Natural killer cell (primary cell): ENCODE measurements around the gene TMOD4. TPM values are rescaled to one million over a fixed set of nuclear protein-coding genes. Genes with fewer than 3 reads are reported as not detected.
A peak's percentile ranks its signal among the peaks of the same experiment; 100 is the strongest.
"Not testable (repeated sequence)": the region's sequence is repeated elsewhere in the genome, so short reads cannot be mapped to it uniquely, and the experiment has no call there.

Source experiments
- ATAC-seq, 3 donors: fragments of 150-1000 bp in 2 of 3; fragments of 200-7000 bp in 1 of 3; cut with Tn5 transposase; 1 replicate in 1 of 3; 2 replicates in 2 of 3; pipeline ENCODE4 v1.10.0; 2021; ENCODE audit warnings: mild to moderate bottlenecking in 2 of 3, moderate library complexity in 2 of 3
- DNase-seq, 2 donors: peaks; one replicate each; pipeline versions ENCODE4 v3.0.0 to v3.0.0-alpha.2; 2013 to 2021; ENCODE audit warnings: mixed read lengths in 1 of 2
- H3K27ac ChIP-seq: one replicate; pipeline ENCODE4 v1.5.1; 2013; ENCODE audit warnings: mild to moderate bottlenecking, low read length
- H3K27me3 ChIP-seq: one replicate; pipeline ENCODE4 v1.6.1; 2013; ENCODE audit warnings: low read length; ENCODE audit not compliant: control insufficient read depth, insufficient read depth
- H3K36me3 ChIP-seq: one replicate; pipeline ENCODE4 v1.6.1; 2013; ENCODE audit warnings: low read length; ENCODE audit not compliant: control insufficient read depth, insufficient read depth
- H3K4me1 ChIP-seq: one replicate; pipeline ENCODE4 v1.6.1; 2013; ENCODE audit warnings: low read length; ENCODE audit not compliant: control insufficient read depth, insufficient read depth
- H3K4me3 ChIP-seq: one replicate; pipeline ENCODE4 v1.5.1; 2013; ENCODE audit warnings: low read length
- H3K9me3 ChIP-seq: one replicate; pipeline ENCODE4 v1.6.1; 2013; ENCODE audit warnings: low read length; ENCODE audit not compliant: control insufficient read depth, insufficient read depth
- H3K27ac Mint-ChIP-seq, 2 donors: one replicate each; pipeline ENCODE4 v1.8.0; 2022; ENCODE audit warnings: mild to moderate bottlenecking in 2 of 2, mixed read lengths in 2 of 2, moderate library complexity in 1 of 2
- H3K27me3 Mint-ChIP-seq, 2 donors: one replicate each; pipeline ENCODE4 v1.8.0; 2022; ENCODE audit warnings: low read depth in 2 of 2, mixed read lengths in 2 of 2
- H3K36me3 Mint-ChIP-seq: one replicate; pipeline ENCODE4 v1.8.0; 2022; ENCODE audit warnings: mixed read lengths
- H3K4me1 Mint-ChIP-seq, 2 donors: one replicate each; pipeline ENCODE4 v1.8.0; 2022; ENCODE audit warnings: mixed read lengths in 2 of 2
- H3K4me3 Mint-ChIP-seq: one replicate; pipeline ENCODE4 v1.8.0; 2022; ENCODE audit warnings: mild to moderate bottlenecking, moderate library complexity, mixed read lengths
- H3K9me3 Mint-ChIP-seq, 2 donors: one replicate each; pipeline ENCODE4 v1.8.0; 2022; ENCODE audit warnings: mixed read lengths in 2 of 2
- WGBS: methylation state at CpG from one replicate; pipeline ENCODE4 v1.1.7; 2013; ENCODE audit warnings: missing lambda C conversion rate; ENCODE audit not compliant: insufficient coverage; 5-methylcytosine and 5-hydroxymethylcytosine counted together
- intact Hi-C: fragments of 100-400 bp; cut with micrococcal nuclease; formaldehyde crosslinking; loops from one replicate; pipeline ENCODE4 v1.14.2; 2022
- total RNA-seq, 4 donors: library from RNA; stranded (reverse); fragments of 120-200 nt in 1 of 4; gene quantifications; one replicate each; pipeline versions ENCODE4 v1.2.3 to v1.2.4, GENCODE V29; 2013 to 2022
- TF ChIP-seq, protein P1 (sequence below): fragments of 200-600 bp; IDR thresholded peaks from one replicate; pipeline ENCODE4 v1.8.0; 2022; ENCODE audit warnings: antibody characterized with exemption

The TMOD4 gene
- total RNA-seq, 3 donors from 2014 or later (not counting 1 experiment from before 2014, with no cell fraction given): 2.6 to 3.8 TPM; not detected in 1

DNA sequence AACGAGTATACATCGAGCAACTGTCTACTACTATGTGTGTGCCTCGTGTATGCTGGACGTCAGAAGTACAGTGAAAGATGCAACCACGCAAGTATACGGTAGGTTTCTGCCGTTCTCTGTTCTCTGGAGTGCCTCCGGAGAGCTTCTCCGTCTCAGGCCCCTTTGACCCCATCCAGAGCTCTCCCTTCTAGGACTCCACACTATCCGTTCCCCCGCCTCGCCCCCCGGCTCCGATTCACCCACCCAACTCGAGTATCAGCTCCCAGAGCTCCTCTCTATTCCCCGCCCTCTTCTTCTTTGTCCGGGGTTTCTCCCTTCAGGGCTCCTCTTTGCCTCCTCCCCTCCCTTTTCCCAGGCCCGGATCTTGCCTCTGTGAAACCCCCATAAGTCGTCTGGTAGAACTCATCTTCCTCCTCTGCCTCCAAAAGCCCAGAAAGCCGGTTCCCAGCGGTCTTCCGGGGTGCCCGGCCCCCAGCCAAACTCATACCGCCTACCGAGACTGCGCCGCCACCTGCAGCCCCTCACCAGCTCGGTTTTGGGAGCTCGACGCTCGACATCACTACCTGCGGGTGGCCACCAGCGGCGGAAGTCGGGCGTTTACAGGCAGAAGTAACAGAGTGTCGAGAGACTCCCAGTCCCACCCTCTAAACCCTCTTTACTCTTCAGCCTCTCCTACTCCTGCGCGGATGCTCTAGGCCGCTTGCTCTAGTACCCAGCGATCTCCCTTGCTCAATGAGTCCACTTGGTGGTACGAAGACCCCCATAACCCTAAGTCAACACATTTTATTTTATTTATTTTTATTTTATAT, 14.1 kb upstream of the TMOD4 start, which contains the start of gene VPS72:
Gene VPS72, minus strand, starts transcription at position 561 of the 809 bp plus-strand sequence. Its CDS starts 76 bp downstream, at position 485.
- TF ChIP-seq, protein P1, sequence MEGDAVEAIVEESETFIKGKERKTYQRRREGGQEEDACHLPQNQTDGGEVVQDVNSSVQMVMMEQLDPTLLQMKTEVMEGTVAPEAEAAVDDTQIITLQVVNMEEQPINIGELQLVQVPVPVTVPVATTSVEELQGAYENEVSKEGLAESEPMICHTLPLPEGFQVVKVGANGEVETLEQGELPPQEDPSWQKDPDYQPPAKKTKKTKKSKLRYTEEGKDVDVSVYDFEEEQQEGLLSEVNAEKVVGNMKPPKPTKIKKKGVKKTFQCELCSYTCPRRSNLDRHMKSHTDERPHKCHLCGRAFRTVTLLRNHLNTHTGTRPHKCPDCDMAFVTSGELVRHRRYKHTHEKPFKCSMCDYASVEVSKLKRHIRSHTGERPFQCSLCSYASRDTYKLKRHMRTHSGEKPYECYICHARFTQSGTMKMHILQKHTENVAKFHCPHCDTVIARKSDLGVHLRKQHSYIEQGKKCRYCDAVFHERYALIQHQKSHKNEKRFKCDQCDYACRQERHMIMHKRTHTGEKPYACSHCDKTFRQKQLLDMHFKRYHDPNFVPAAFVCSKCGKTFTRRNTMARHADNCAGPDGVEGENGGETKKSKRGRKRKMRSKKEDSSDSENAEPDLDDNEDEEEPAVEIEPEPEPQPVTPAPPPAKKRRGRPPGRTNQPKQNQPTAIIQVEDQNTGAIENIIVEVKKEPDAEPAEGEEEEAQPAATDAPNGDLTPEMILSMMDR: no peak

DNA sequence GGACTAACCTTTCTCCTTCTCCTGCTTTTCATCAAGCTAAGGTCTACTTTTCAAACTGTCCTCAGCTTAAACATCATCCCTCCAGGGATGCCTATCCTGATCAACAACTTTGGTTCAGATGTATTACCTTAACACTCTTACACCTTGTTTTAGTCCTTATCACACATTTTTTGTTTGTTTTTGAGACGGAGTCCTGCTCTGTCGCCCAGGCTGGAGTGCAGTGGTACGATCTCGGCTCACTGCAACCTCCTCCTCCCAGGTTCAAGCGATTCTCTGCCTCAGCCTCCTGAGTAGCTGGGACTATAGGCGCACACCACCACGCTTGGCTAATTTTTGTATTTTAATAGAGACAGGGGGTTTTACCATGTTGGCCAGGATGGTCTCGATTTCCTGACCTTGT, 12.9 kb upstream of the TMOD4 start:
- H3K36me3 ChIP-seq: peaks cover 19% of the 10 kb centered on the region
- Mint-ChIP-seq H3K27ac (peak overlapping the region; percentile 97 to 98), H3K4me1 (peaks cover 33 to 40% of the 10 kb centered on the region in 2 donors), H3K4me3 (peak overlapping the region; percentile 100)
- ATAC-seq, H3K4me3 ChIP-seq, H3K9me3 ChIP-seq, H3K36me3 Mint-ChIP-seq, H3K27me3 ChIP-seq, DNase-seq, H3K27me3 Mint-ChIP-seq, intact Hi-C loops, H3K9me3 Mint-ChIP-seq, H3K27ac ChIP-seq: not testable (repeated sequence)
- 79% methylated on average over 7 of the region's 8 CpGs for WGBS
- H3K4me1 ChIP-seq: peaks cover 19% of the 10 kb centered on the region

More for the DNA sequence above, 14.1 kb upstream of the TMOD4 start, which contains the start of gene VPS72:
- Mint-ChIP-seq H3K27ac (peak within 1 kb of the TSS; percentile 97 to 98), H3K9me3 (no peaks in the 10 kb centered on the region), H3K4me3 (peak within 1 kb of the TSS; percentile 100), H3K27me3 (peaks cover 6 to 7% of the 10 kb centered on the region in 2 donors), H3K4me1 (peaks cover 33 to 40% of the 10 kb centered on the region in 2 donors), H3K36me3 (no peaks in the 10 kb centered on the region)
- peak within 1 kb of the TSS; percentile 85 for H3K27ac ChIP-seq
- no peaks in the 10 kb centered on the region for H3K27me3 ChIP-seq
- peak; percentile 73 to 93 for DNase-seq
- H3K36me3 ChIP-seq: peaks cover 8% of the 10 kb centered on the region
- peak within 1 kb of the TSS; percentile 89 for H3K4me3 ChIP-seq
- ATAC-seq: peak; percentile 95 to 98 (median 96)
- intact Hi-C loops: loop anchor here (1.0 to 2.0 kb wide), 3 partner anchors 8 to 157 kb away; partner anchors contain the start of genes PIP5K1A, RFX5 and SCNM1
- H3K4me1 ChIP-seq: peaks cover 19% of the 10 kb centered on the region
- no peaks in the 10 kb centered on the region for H3K9me3 ChIP-seq
- under 1% methylated on average over 41 of the region's 42 CpGs for WGBS

DNA sequence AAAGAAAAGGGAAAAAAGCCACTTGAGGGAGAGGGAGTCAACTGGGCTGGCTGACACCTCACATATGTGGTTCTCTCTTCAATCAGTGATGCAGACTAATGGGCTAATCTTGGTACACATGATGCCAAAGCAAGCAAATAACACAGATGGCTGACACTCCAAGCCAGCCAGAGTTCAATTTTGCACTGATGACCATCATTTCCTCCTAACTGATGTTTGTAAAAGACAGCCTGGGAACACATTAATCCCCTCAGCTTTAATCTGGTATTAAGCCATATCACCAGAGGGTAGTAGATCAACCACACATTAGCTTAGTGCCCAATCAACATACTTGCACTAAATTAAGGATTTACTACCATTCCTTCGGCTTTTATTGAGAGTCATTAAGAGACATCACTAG, 11.4 kb upstream of the TMOD4 start:
- Mint-ChIP-seq H3K27me3 (peaks cover 0 to 3% of the 10 kb centered on the region in 2 donors), H3K27ac (no peak overlapping the region), H3K36me3 (peaks cover 17% of the 10 kb centered on the region), H3K4me3 (no peak overlapping the region), H3K4me1 (peaks cover 33 to 40% of the 10 kb centered on the region in 2 donors), H3K9me3 (no peaks in the 10 kb centered on the region)
- no peak for ATAC-seq
- Histone ChIP-seq H3K27me3 (no peaks in the 10 kb centered on the region), H3K4me3 (no peak overlapping the region), H3K4me1 (peaks cover 19% of the 10 kb centered on the region), H3K27ac (no peak overlapping the region), H3K36me3 (peaks cover 31% of the 10 kb centered on the region), H3K9me3 (no peaks in the 10 kb centered on the region)
- DNase-seq: no peak
- intact Hi-C loops: no loop called here
- WGBS: no CpG with 5 or more reads among the region's 1 CpG
- TF ChIP-seq, protein P1: no peak

DNA sequence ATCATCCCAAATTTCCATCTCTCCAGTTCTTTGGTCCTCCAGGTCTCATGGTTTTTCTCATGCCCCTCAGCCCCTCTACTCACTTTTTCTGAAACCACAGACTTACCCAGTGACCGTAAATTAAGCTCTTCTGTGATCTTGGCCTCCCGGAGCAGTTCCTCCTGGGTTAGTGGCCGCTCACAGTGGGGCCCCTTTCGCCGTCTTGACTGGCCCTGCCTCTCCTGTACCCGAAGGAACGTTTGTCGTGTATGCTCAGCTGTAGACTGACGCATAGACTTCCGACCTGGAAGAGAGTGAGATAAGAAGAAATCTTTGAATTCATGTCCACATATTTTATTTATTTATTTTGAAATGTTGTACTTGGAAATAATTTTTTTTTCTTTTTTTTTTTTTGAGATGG, 8.4 kb upstream of the TMOD4 start:
- no peaks in the 10 kb centered on the region for H3K9me3 Mint-ChIP-seq
- no peaks in the 10 kb centered on the region for H3K27me3 Mint-ChIP-seq
- peaks cover 44% of the 10 kb centered on the region for H3K36me3 ChIP-seq
- H3K27me3 ChIP-seq: no peaks in the 10 kb centered on the region
- H3K27ac ChIP-seq: no peak overlapping the region
- ATAC-seq (no peak), DNase-seq (no peak)
- intact Hi-C loops: no loop called here
- peaks cover 18% of the 10 kb centered on the region for H3K36me3 Mint-ChIP-seq
- H3K4me1 Mint-ChIP-seq: peaks cover 21 to 24% of the 10 kb centered on the region in 2 donors
- H3K4me3 ChIP-seq: no peak overlapping the region
- WGBS: over 99% methylated on average over 8 of the region's 10 CpGs
- peaks cover 9% of the 10 kb centered on the region for H3K4me1 ChIP-seq
- H3K27ac Mint-ChIP-seq: no peak overlapping the region
- no peaks in the 10 kb centered on the region for H3K9me3 ChIP-seq
- TF ChIP-seq, protein P1: no peak
- no peak overlapping the region for H3K4me3 Mint-ChIP-seq
